HG03025 (cell line): Measurements from ENCODE around the gene GHR.

Experiments used
- ATAC-seq: cut with Tn5 transposase; IDR thresholded peaks from one replicate; pipeline ENCODE4 v1.9.1; 2021; ENCODE audit warnings: mild to moderate bottlenecking, moderate library complexity; ENCODE audit not compliant: unreplicated experiment, low FRiP score

GHR gene

GRCh38 chr5:42513246-42513645 is 90.0 kb downstream of the GHR start:
- no peak for ATAC-seq

- no peak for ATAC-seq
Observed at GRCh38 chr5:42514754-42515153, 91.5 kb downstream of the GHR start.

- no peak for ATAC-seq
Observed at GRCh38 chr5:42515504-42515903, 92.3 kb downstream of the GHR start.

GRCh38 chr5:42516282-42517042 is 93.2 kb downstream of the GHR start:
- ATAC-seq: no peak

GRCh38 chr5:42517164-42517563 is 93.9 kb downstream of the GHR start:
- no peak for ATAC-seq

- no peak for ATAC-seq
Observed at GRCh38 chr5:42518595-42519221, 95.5 kb downstream of the GHR start.

GRCh38 chr5:42520203-42520602 is 97.0 kb downstream of the GHR start:
- no peak for ATAC-seq

GRCh38 chr5:42520957-42521356 is 97.7 kb downstream of the GHR start:
- no peak for ATAC-seq

GRCh38 chr5:42521406-42521805 is 98.2 kb downstream of the GHR start:
- no peak for ATAC-seq

GRCh38 chr5:42522783-42523182 is 99.5 kb downstream of the GHR start:
- ATAC-seq: no peak

- ATAC-seq: no peak
Observed at GRCh38 chr5:42526179-42526578, 102.9 kb downstream of the GHR start.

GRCh38 chr5:42531611-42532010 is 108.4 kb downstream of the GHR start:
- ATAC-seq: no peak

- ATAC-seq: no peak
Observed at GRCh38 chr5:42542106-42542505, 118.9 kb downstream of the GHR start.

GRCh38 chr5:42543774-42544173 is 120.5 kb downstream of the GHR start:
- no peak for ATAC-seq

GRCh38 chr5:42545038-42545437 is 121.8 kb downstream of the GHR start:
- no peak for ATAC-seq

- no peak for ATAC-seq
Observed at GRCh38 chr5:42547141-42547540, 123.9 kb downstream of the GHR start.

- no peak for ATAC-seq
Observed at GRCh38 chr5:42547894-42548293, 124.7 kb downstream of the GHR start.

- ATAC-seq: no peak
Observed at GRCh38 chr5:42552597-42552996, 129.4 kb downstream of the GHR start.

- ATAC-seq: no peak
Observed at GRCh38 chr5:42553461-42553860, 130.2 kb downstream of the GHR start.

- no peak for ATAC-seq
Observed at GRCh38 chr5:42555010-42555409, 131.8 kb downstream of the GHR start.

- ATAC-seq: no peak
Observed at GRCh38 chr5:42555797-42556196, 132.6 kb downstream of the GHR start.

GRCh38 chr5:42557689-42558088 is 134.4 kb downstream of the GHR start:
- no peak for ATAC-seq
